GM18909 (cell line): ENCODE results near the gene C17orf113.

ENCODE experiments used
- ATAC-seq: cut with Tn5 transposase; IDR thresholded peaks from one replicate; pipeline ENCODE4 v1.9.1; 2021; ENCODE audit warnings: mild to moderate bottlenecking; ENCODE audit not compliant: unreplicated experiment, poor library complexity

Gene C17orf113

GRCh38 chr17:42075789-42076188 is 25.4 kb upstream of the C17orf113 start:
- no peak for ATAC-seq

- ATAC-seq, result no peak
These were observed 22.2 kb upstream of the C17orf113 start for GRCh38 chr17:42072323-42073187.

DNA sequence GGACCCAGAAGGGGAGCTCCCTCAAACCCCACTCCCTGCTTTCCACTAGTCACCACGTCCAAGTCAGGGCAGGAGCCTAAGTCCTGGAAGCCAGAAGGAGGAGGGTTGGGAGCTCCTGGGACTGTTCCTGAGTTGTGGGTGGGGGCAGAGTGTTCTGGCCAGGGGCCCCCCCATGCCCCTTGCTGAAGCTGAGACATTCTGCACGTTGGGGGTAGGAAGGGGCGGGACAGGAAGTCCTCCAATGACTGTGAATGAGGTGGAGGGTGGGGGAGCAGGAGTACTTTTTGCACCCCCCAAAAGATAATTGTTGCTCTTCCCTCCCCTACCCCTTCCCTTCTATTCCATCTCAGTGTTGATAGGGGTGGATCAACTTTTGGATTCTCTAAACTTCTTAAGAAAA is 21.4 kb upstream of the C17orf113 start:
- no peak for ATAC-seq

GRCh38 chr17:42068979-42069378 is 18.6 kb upstream of the C17orf113 start:
- ATAC-seq, result no peak

- no peak for ATAC-seq
These were observed 17.1 kb upstream of the C17orf113 start for GRCh38 chr17:42067371-42068091.

- ATAC-seq, result no peak
These were observed 14.8 kb upstream of the C17orf113 start for GRCh38 chr17:42065201-42065600.

DNA sequence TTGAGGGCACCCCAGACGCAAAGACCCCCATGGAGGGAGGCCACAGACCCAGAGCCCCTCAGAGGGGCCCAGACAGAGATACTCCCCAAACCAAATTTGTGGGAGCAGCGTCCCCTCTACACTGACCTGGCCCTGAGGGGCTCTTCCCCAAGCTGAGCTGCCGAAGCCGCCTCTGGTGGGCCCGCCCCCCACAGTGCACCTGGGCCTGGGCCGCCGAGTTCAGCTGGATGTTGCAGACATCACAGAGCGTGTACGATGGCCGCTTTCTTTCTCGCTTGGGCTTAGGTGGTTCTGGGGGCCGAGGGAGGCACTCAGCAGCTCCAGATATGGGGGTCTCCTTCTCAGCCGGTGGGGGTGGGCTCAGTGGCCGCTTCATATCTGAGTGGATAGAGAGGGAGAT is 12.3 kb upstream of the C17orf113 start:
- ATAC-seq, result no peak

GRCh38 chr17:42061646-42062487 is 11.5 kb upstream of the C17orf113 start:
- no peak for ATAC-seq

GRCh38 chr17:42060231-42060630 is 9.8 kb upstream of the C17orf113 start:
- ATAC-seq, result no peak

DNA sequence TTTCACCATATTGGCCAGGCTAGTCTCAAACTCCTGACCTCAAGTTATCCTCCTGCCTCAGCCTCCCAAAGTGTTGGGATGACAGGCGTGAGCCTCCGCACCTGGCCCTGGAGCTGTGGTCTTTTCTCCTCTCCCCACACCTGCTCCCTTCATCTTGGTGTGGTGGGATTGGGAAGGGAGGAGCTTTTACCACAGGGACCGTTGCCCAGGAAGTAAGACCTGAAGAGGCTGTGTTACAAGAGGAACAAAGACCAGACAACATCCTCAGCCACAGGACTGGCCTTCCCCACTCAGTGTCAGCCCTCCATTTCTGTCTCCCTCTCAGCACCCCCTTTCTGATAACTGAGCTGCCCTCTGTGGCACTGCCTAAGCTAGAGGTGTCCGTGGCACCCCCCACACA is 9.4 kb upstream of the C17orf113 start:
- ATAC-seq, result no peak

DNA sequence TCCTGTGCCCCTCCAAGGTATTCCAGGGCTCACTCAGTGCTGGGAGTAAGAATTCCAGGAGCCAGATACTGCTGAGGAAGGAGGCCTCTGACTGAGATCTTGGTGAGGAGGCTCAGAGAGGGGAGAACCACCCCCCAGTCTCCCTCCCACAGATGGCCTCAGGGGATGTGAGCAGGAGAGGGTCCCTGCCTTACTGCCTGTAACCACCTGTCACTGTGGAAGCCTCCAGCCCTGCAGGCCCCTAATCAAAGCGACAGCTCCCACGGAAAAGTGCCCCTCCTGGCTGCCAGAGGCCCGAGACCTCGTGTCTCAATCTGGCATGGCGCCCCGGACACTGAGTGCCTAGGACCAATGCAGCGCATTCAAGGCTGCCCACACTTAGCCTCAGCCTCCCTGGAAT is 7.7 kb upstream of the C17orf113 start:
- ATAC-seq, result no peak

DNA sequence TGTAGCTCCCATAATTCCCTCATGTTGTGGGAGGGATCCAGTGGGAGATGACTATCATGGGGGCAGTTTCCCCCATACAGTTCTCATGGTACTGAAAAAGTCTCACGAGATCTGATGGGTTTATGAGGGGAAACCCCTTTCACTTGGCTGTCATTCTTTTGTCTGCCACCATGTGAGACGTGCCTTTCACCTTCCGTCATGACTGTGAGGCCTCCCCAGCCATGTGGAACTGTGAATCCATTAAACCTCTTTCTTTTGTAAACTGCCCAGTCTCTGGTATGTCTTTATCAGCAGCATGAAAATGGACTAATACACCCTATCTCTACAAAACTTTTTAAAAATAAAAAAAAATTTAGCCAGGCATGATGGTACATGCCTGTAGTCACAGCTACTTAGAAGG is 6.2 kb upstream of the C17orf113 start:
- no peak for ATAC-seq

DNA sequence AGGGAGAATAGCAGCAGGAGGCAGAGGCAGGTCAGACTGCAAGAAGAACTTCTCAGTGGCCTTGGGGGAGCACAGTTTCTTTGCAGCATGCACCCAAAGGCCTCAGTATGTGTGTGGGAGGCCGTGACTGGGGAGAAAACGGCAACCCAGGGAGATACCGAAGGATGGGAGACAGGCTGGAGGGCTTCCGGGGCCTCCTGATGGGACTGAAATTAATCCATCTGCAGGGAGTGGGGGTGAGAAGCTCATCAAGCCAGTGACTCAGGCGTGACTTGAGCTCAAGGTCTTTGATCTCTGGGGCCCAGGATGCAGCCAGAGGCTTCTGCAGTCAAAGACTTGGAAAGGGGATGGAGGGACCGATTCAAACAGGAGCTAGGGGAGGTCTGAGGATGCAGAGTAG is 5.1 kb upstream of the C17orf113 start:
- ATAC-seq, result no peak

DNA sequence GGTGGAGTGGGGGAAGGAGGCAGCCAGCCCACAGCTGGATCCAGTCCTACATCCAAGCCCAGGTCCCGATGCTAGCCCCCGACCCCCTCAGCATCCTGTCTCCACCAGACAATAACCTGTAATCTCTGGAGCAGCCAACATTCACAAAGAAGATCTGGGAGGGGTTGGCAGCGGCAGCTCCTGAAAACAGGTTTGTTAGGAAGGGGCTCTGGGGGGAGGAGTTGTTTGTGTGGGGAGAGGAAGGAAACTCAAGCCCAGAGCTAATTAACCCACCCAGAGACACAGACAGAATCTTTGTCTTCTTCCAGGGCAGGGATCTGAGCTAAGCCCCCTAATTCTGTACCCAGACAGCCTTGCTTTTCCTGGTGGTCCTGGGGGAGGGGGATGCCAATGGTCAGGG is 4.6 kb upstream of the C17orf113 start:
- no peak for ATAC-seq

- ATAC-seq, result no peak
These were observed 3.5 kb upstream of the C17orf113 start for GRCh38 chr17:42053731-42054500.

DNA sequence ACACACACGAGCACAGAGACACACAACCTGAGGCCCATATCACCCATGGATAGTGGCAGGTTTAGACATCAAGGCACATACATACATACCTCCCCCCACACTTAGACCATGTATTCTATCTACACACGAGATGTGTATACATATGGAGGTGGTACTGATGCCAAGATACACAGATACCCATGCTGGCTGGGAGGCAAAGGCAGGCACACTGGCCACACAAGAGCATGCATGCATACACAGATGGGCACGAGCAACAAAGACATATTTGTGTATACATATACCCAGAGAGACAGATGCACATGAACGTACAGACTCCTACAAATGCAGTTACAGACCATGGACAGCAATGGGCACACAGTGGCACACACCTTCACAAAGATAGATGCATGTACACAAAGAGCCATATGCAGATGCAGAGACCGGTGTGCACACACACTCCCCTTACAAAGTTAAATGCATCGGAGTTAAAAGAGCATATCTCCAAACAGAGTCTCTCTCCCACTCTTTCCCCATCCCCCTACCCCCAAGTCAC is 2.0 kb upstream of the C17orf113 start:
- ATAC-seq, result no peak

DNA sequence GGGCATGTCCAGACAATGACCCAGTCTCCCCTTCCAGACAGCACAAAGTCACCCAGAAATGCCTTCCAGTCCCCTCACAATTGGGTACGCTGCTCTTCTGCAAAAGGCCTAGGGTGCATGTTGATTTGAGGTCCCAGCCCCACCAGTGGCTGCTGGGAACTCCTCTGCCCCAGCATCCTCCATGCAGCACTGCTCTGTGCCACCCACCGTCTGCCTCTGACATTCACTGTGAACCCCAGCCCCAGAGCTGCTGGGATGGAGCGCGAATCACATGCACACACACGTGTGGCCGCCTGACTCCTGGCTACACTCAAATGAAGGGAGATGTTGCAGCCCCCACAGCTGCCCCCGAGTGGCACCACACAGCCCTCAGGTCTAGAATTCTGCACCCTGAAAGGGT is 1.2 kb upstream of the C17orf113 start:
- ATAC-seq, result no peak

DNA sequence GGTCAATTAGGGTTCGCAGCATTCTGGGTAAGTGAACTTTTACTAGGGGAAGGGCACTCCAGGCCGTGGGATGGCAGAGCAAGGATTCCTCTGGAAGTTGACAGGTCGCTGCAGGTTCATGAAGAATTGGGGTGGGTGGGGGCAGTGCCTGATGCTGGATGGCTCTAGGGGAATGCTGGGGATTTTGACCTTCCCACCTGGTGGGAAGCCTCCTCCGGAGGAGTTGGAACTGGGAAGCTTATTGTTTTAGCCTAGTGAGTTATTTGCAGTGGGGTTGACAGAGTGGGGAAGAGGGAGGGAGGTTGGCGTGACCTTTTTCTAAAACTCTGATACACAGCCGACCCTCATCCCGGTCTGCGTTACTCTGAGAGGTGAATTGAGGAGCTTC is 606 bp upstream of the C17orf113 start:
- no peak for ATAC-seq

DNA sequence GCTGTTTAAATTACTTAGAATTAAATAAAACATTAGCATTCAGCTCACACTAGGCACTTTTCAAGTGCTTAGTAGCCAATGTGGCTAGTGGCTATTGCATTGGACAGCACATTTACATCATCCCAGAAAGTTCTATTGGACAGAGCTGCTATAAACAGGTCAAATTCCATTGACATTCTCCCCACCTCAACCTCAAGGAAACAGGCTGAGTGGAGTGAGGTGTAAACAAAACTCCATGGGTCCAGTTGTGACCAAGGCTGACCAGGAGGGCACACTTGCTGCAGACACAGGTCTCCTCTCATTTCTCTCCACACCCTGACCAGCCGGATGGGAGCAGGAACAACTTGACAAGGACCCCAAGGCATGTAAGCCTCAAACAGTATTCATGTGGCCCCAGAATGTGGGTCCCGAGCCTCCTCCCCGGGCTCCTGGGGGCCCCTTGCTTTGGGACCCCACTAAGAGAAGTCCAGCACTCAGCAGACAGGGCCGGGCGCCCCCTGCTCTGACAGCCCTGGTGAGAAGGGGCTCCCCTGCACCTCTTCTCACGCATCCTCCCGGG is 488 bp downstream of the C17orf113 start:
- no peak for ATAC-seq

DNA sequence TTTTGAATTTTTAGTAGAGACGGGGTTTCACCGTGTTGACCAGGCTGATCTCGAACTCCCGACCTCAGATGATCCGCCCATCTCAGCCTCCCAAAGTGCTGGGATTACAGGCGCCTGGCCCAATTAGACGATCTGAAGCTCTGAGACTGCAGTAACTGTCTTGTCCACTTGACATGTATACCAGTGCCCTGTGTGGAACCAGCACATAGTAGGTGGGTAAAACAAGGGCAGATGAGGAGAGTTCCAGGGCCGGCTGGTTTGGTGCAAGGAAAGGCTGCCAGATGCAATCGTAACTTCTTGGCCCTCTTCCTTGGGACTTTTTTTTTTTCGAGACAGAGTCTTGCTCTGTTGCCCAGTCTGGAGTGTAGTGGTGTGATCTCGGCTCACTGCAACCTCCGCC is 3.1 kb downstream of the C17orf113 start:
- no peak for ATAC-seq
